HL-60 (cell line): ENCODE data around the gene SETD6.

ENCODE experiments used
- CTCF ChIP-seq: IDR thresholded peaks from one replicate; pipeline ENCODE4 v1.5.1; 2011; ENCODE audit warnings: low read length, control low read depth, inconsistent platforms; ENCODE audit not compliant: insufficient read depth
- REST ChIP-seq: IDR thresholded peaks from 2 replicates; pipeline ENCODE4 v1.6.1; 2012; ENCODE audit warnings: low read depth; ENCODE audit not compliant: insufficient replicate concordance

- TF ChIP-seq CTCF: no peak
- TF ChIP-seq REST: no peak
Observed at GRCh38 chr16:58471209-58471975, 43.9 kb upstream of the SETD6 start.
